Measurements from ENCODE around the gene CIBAR2. TPM values are rescaled to one million over a fixed set of nuclear protein-coding genes. Genes with fewer than 3 reads are reported as not detected.

CIBAR2 gene
- total RNA-seq, 2 experiments from 2014 or later: not detected

GRCh38 chr16:85082173-85083050 is 29.9 kb downstream of the CIBAR2 start:
- no peak for ATAC-seq
- H3K9me3 Mint-ChIP-seq: no peaks in the 10 kb centered on the region
- H3K27me3 Mint-ChIP-seq: no peaks in the 10 kb centered on the region
- no peak for DNase-seq
- H3K36me3 Mint-ChIP-seq (ENCODE audit: low read depth): no peaks in the 10 kb centered on the region
- POLR2A ChIA-PET: no interaction called here
- CTCF ChIA-PET: no interaction called here
- intact Hi-C loops (cut with micrococcal nuclease): no loop called here
- H3K4me1 Mint-ChIP-seq (ENCODE audit: low read depth): peaks cover 23% of the 10 kb centered on the region
- TF ChIP-seq, protein P1, sequence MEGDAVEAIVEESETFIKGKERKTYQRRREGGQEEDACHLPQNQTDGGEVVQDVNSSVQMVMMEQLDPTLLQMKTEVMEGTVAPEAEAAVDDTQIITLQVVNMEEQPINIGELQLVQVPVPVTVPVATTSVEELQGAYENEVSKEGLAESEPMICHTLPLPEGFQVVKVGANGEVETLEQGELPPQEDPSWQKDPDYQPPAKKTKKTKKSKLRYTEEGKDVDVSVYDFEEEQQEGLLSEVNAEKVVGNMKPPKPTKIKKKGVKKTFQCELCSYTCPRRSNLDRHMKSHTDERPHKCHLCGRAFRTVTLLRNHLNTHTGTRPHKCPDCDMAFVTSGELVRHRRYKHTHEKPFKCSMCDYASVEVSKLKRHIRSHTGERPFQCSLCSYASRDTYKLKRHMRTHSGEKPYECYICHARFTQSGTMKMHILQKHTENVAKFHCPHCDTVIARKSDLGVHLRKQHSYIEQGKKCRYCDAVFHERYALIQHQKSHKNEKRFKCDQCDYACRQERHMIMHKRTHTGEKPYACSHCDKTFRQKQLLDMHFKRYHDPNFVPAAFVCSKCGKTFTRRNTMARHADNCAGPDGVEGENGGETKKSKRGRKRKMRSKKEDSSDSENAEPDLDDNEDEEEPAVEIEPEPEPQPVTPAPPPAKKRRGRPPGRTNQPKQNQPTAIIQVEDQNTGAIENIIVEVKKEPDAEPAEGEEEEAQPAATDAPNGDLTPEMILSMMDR (IDR thresholded peaks at IDR 0.05): no peak
- no peak overlapping the region for H3K4me3 Mint-ChIP-seq
- H3K27ac Mint-ChIP-seq: no peak overlapping the region

DNA sequence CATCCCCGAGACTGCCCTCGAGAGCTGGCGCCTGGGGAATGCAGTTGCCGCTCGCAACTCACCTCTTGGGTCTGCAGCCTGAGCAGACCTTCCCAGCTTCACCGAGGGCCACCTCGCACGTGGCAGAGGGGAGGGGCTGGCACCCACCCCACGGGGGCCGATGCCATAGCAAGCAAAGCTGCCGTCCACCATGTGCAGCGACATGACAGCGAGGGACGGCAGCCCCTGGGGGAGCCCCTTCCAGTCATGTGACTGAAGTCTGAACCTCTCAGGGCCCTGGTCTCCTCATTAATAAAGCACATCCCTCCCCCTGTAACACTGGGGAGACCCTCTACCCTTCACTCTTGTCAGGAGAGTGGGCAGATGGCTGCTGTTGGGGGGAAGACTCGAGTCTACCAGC is 30.5 kb downstream of the CIBAR2 start:
- Mint-ChIP-seq H3K36me3 (ENCODE audit: low read depth) (no peaks in the 10 kb centered on the region), H3K4me1 (ENCODE audit: low read depth) (peaks cover 17% of the 10 kb centered on the region), H3K9me3 (no peaks in the 10 kb centered on the region), H3K4me3 (no peak overlapping the region), H3K27me3 (no peaks in the 10 kb centered on the region), H3K27ac (no peak overlapping the region)
- DNase-seq (no peak), ATAC-seq (no peak)
- TF ChIP-seq, protein P1 (IDR thresholded peaks at IDR 0.05): no peak
- ChIA-PET CTCF (no interaction called here), POLR2A (no interaction called here)
- intact Hi-C loops (cut with micrococcal nuclease): no loop called here

DNA sequence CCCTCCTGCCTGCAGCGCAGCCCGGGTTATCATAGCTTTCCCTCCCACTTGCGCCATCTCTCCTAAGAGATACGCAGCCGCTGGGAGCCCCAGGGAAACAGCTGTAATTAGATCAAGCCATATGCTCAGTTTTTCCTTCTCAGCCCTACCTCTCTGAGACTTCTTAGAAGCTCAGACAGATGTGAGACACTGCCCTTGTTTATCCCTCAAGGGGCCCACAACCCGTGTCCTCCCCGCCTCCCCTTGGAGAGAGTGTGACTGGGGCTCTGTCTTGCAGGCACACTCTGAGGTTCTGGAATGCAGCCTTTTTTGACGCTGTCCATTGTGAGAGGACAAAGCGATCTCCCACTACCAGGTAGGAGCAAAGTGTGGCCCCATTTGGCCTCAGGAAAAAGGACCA is 31.2 kb downstream of the CIBAR2 start:
- Mint-ChIP-seq H3K36me3 (ENCODE audit: low read depth) (no peaks in the 10 kb centered on the region), H3K9me3 (no peaks in the 10 kb centered on the region), H3K27me3 (no peaks in the 10 kb centered on the region), H3K27ac (no peak overlapping the region), H3K4me1 (ENCODE audit: low read depth) (peaks cover 12% of the 10 kb centered on the region), H3K4me3 (no peak overlapping the region)
- intact Hi-C loops (cut with micrococcal nuclease): no loop called here
- CTCF ChIA-PET: no interaction called here
- no peak for ATAC-seq
- TF ChIP-seq, protein P1 (IDR thresholded peaks at IDR 0.05): no peak
- no peak for DNase-seq
- POLR2A ChIA-PET: no interaction called here

GRCh38 chr16:85079785-85080570 is 32.3 kb downstream of the CIBAR2 start:
- intact Hi-C loops (cut with micrococcal nuclease): no loop called here
- TF ChIP-seq, protein P1 (IDR thresholded peaks at IDR 0.05): no peak
- ATAC-seq (no peak), DNase-seq (no peak)
- Mint-ChIP-seq H3K36me3 (ENCODE audit: low read depth) (no peaks in the 10 kb centered on the region), H3K27me3 (no peaks in the 10 kb centered on the region), H3K9me3 (no peaks in the 10 kb centered on the region), H3K4me1 (ENCODE audit: low read depth) (peaks cover 12% of the 10 kb centered on the region), H3K27ac (no peak overlapping the region), H3K4me3 (no peak overlapping the region)
- POLR2A ChIA-PET: interaction anchor here (1.1 kb wide), 1 partner anchor 13 kb away, joined by 3 read pairs; no protein-coding TSS in a partner anchor
- CTCF ChIA-PET: interaction anchor here (1.4 kb wide), 1 partner anchor 109 kb away, joined by 3 read pairs; no protein-coding TSS in a partner anchor
